OCI-LY7 (cell line): ENCODE results near the gene CMTM8. TPM values are rescaled to one million over a fixed set of nuclear protein-coding genes. Genes with fewer than 3 reads are reported as not detected.
"Not testable (repeated sequence)": the region's sequence is repeated elsewhere in the genome, so short reads cannot be mapped to it uniquely, and the experiment has no call there.

Source experiments
- Bru-seq: library from RNA; stranded (reverse); fragments of 400-500 nt; gene quantifications from one replicate; lab custom pipeline; 2021; lab: Mats Ljungman, UMichigan
- BruChase-seq, 2 experiments: library from RNA; stranded (reverse); fragments of 400-500 nt; gene quantifications; one replicate each; lab custom pipeline; 2021; lab: Mats Ljungman, UMichigan
- BruUV-seq: library from RNA; stranded (reverse); fragments of 400-500 nt; replicated peaks from 2 replicates; lab custom pipeline; 2021; lab: Mats Ljungman, UMichigan
- CTCF ChIA-PET: fragments of 300-600 bp; sonication (Branson Sonifier 250); formaldehyde crosslinking; loops from one replicate; lab custom pipeline; 2022; ENCODE audit warnings: antibody characterized with exemption; ENCODE audit not compliant: unreplicated experiment; lab: Charles Lee
- POLR2A ChIA-PET: fragments of 300-600 bp; sonication (Branson Sonifier 250); formaldehyde crosslinking; loops from one replicate; lab custom pipeline; 2022; ENCODE audit warnings: antibody characterized with exemption; lab: Charles Lee
- DNase-seq: peaks from one replicate; pipeline ENCODE4 v3.0.0-alpha.2; 2015; ENCODE audit warnings: low spot score
- H2AFZ ChIP-seq: fragments of 200-600 bp; sonication (generic), shearing (Covaris generic); 2 replicates; pipeline ENCODE4 v1.6.1; 2014; ENCODE audit warnings: mild to moderate bottlenecking, antibody characterized with exemption, low read length, moderate library complexity
- H3K27ac ChIP-seq: fragments of 200-600 bp; sonication (generic); 2 replicates; pipeline ENCODE4 v1.5.1; 2014; ENCODE audit warnings: mixed run types, low read depth, mild to moderate bottlenecking, moderate library complexity, low read length, inconsistent platforms; ENCODE audit not compliant: poor library complexity, severe bottlenecking
- H3K36me3 ChIP-seq: fragments of 200-600 bp; sonication (generic); 2 replicates; pipeline ENCODE4 v1.6.1; 2014; ENCODE audit warnings: mild to moderate bottlenecking, antibody characterized with exemption, low read length, moderate library complexity, mixed read lengths; ENCODE audit not compliant: insufficient read depth
- H3K4me1 ChIP-seq: fragments of 200-600 bp; sonication (generic); 2 replicates; pipeline ENCODE4 v1.5.1; 2014; ENCODE audit warnings: mild to moderate bottlenecking, low read length; ENCODE audit not compliant: insufficient read depth, poor library complexity, severe bottlenecking
- H3K4me2 ChIP-seq: fragments of 200-600 bp; sonication (generic); 2 replicates; pipeline ENCODE4 v1.6.1; 2014; ENCODE audit warnings: mild to moderate bottlenecking, low read length
- H3K4me3 ChIP-seq: fragments of 200-600 bp; sonication (generic); 2 replicates; pipeline ENCODE4 v1.5.1; 2014; ENCODE audit warnings: mild to moderate bottlenecking, low read depth, low read length; ENCODE audit not compliant: poor library complexity, severe bottlenecking
- H3K79me2 ChIP-seq: fragments of 200-600 bp; sonication (generic); 2 replicates; pipeline ENCODE4 v1.6.1; 2016; ENCODE audit warnings: low read depth, mild to moderate bottlenecking, low read length, moderate library complexity, mixed read lengths; ENCODE audit not compliant: insufficient read depth
- H3K9me2 ChIP-seq: fragments of 200-600 bp; sonication (generic); 2 replicates; pipeline ENCODE4 v1.6.1; 2016; ENCODE audit warnings: mild to moderate bottlenecking, low read length, mixed read lengths; ENCODE audit not compliant: insufficient read depth
- H3K9me3 ChIP-seq: fragments of 200-600 bp; sonication (generic); 2 replicates; pipeline ENCODE4 v1.6.1; 2014; ENCODE audit warnings: mild to moderate bottlenecking, mixed run types, low read length, mixed read lengths
- H4K20me1 ChIP-seq: fragments of 200-600 bp; sonication (generic); 2 replicates; pipeline ENCODE4 v1.6.1; 2014; ENCODE audit warnings: mild to moderate bottlenecking, antibody characterized with exemption, low read length, moderate library complexity, mixed read lengths; ENCODE audit not compliant: insufficient read depth
- EZH2phosphoT487 ChIP-seq: fragments of 200-600 bp; sonication (generic); IDR thresholded peaks from 2 replicates; pipeline ENCODE4 v1.6.1; 2018; ENCODE audit warnings: low read depth, borderline replicate concordance, mild to moderate bottlenecking, mixed run types, antibody characterized with exemption, low read length, moderate library complexity, mixed read lengths
- intact Hi-C: fragments of 100-400 bp; cut with micrococcal nuclease; formaldehyde crosslinking; loops from one replicate; pipeline ENCODE4 v1.10.0; 2022; ENCODE audit not compliant: unreplicated experiment
- long read RNA-seq: library from polyadenylated mRNA; stranded (forward); transcript quantifications from one replicate; pipeline ENCODE4 v2.0.0, GENCODE V29; 2022
- total RNA-seq, 2 experiments: library from RNA; depleted of rRNA in 1 of 2; stranded (reverse); fragments of >200 nt in 1 of 2; shearing (Covaris generic) in 1 of 2; gene quantifications; 2 replicates each; pipeline ENCODE4 v1.2.3, GENCODE V29; 2014 to 2022
- TF ChIP-seq, protein P1 (sequence below): fragments of 200-600 bp; sonication (generic); conservative IDR thresholded peaks from 2 replicates; pipeline ENCODE4 v1.5.1; 2014; ENCODE audit warnings: mild to moderate bottlenecking, antibody characterized with exemption, low read length, moderate library complexity, mixed read lengths

CMTM8 gene, protein sequence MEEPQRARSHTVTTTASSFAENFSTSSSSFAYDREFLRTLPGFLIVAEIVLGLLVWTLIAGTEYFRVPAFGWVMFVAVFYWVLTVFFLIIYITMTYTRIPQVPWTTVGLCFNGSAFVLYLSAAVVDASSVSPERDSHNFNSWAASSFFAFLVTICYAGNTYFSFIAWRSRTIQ
- total RNA-seq (2014; rRNA removed; shearing (Covaris generic)) (0.31 and 1.5 TPM in 2 replicates), total RNA-seq (2022) (2.7 and 3.0 TPM in 2 replicates), Bru-seq, nascent RNA (percentile 41 among the genes with signal in this experiment), BruChase-seq, experiment 1, labeled RNA remaining after a 6-hour chase (percentile 47 among the genes with signal in this experiment), BruChase-seq, experiment 2, labeled RNA remaining after a 2-hour chase (percentile 40 among the genes with signal in this experiment)
- long read RNA-seq, partial matches to known transcripts, result 0 of 2 reads
- long read RNA-seq, other reads (novel, unspliced or antisense), result 0 of 2 reads

DNA sequence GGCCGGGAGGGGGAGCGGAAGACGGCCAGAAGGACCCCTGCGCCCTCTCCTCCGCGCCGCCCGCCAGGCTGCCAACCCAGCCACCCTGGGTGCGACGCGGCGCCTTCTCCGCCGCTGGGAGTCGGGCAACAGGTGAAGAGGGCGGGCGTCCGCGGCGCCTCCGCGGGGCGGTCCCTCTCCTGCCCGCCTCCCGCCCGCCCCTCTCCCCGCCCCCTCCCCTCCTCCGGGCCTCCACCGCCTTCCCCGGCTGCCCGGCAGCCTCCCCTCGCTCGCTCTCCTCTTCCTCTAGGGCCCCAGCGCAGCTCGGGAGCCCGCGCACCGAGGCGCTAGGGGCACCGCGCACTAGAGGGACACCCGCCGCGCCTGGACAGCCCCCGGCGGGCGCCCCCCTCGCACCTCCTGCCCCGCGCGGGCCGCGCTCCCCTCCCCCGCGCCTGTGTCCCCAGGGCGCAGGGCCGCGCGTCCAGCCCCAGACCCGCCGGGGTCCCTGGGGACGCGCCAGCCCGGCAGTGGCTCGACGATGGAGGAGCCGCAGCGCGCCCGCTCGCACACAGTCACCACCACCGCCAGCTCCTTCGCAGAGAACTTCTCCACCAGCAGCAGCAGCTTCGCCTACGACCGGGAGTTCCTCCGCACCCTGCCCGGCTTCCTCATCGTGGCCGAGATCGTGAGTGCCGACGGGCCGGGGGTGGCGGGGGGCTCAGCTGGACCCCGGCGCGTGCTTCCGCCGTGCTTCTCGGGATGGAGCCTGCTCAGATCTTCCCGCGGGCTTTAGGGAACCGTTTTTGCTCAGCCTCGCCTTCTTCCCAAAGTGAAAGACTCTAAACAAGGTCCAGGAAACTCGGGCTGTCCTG, at the start of gene CMTM8:
Gene CMTM8 (plus strand): TSS at position 228 of the 854 bp plus-strand sequence. CDS start 293 bp downstream, at position 521.
- BruUV-seq, result no TSS peak
- peak within 1 kb of the TSS; percentile 90 for H3K4me2 ChIP-seq
- peak within 1 kb of the TSS; percentile 74 for H3K4me3 ChIP-seq
- no peaks in the 10 kb centered on the region for H3K36me3 ChIP-seq
- DNase-seq, result peak; percentile 62
- intact Hi-C loops, result no loop called here
- no peaks in the 10 kb centered on the region for H3K9me3 ChIP-seq
- H3K4me1 ChIP-seq, result peaks cover 11% of the 10 kb centered on the region
- H4K20me1 ChIP-seq, result no peaks in the 10 kb centered on the region
- CTCF ChIA-PET, result no interaction called here
- H3K79me2 ChIP-seq, result no peaks in the 10 kb centered on the region
- no peak within 1 kb of the TSS for H3K27ac ChIP-seq
- no peaks in the 10 kb centered on the region for H3K9me2 ChIP-seq
- POLR2A ChIA-PET, result interaction anchor here (1.2 kb wide), 1 partner anchor 16 kb away, joined by 3 read pairs; no protein-coding TSS in a partner anchor
- TF ChIP-seq, protein P1, sequence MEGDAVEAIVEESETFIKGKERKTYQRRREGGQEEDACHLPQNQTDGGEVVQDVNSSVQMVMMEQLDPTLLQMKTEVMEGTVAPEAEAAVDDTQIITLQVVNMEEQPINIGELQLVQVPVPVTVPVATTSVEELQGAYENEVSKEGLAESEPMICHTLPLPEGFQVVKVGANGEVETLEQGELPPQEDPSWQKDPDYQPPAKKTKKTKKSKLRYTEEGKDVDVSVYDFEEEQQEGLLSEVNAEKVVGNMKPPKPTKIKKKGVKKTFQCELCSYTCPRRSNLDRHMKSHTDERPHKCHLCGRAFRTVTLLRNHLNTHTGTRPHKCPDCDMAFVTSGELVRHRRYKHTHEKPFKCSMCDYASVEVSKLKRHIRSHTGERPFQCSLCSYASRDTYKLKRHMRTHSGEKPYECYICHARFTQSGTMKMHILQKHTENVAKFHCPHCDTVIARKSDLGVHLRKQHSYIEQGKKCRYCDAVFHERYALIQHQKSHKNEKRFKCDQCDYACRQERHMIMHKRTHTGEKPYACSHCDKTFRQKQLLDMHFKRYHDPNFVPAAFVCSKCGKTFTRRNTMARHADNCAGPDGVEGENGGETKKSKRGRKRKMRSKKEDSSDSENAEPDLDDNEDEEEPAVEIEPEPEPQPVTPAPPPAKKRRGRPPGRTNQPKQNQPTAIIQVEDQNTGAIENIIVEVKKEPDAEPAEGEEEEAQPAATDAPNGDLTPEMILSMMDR, result no peak
- TF ChIP-seq EZH2phosphoT487, result no peak
- H2AFZ ChIP-seq, result peak within 1 kb of the TSS; percentile 80; the same call in 1 of the 2 replicates

DNA sequence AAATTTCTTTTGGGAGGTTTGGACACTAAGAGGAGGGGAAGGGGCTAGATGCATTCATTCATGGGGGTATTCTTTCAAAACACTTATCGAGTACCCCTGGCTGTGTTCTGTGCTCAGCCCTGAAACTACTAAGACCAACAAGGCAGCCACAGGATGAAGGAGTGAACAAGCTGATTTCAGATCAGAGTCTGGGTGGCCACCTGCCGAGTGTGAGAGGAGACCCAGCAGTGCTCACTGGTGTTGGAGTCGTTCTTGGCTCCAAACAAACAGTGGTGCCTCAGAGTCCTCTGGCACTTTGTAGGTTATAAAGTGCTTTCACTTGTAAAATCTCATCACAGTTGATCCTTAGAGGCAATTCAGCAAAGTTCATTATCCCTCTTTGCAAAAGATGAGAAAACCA, 48.8 kb upstream of the CMTM8 start:
- Histone ChIP-seq H3K4me1 (no peaks in the 10 kb centered on the region), H3K4me3 (no peak overlapping the region), H3K36me3 (no peaks in the 10 kb centered on the region), H3K27ac (no peak overlapping the region), H3K79me2 (no peaks in the 10 kb centered on the region), H3K9me3 (no peaks in the 10 kb centered on the region), H3K9me2 (no peaks in the 10 kb centered on the region), H2AFZ (no peak overlapping the region), H3K4me2 (no peak overlapping the region), H4K20me1 (no peaks in the 10 kb centered on the region)
- TF ChIP-seq, protein P1, result no peak
- no peak for TF ChIP-seq EZH2phosphoT487
- no peak for DNase-seq
- ChIA-PET POLR2A (no interaction called here), CTCF (no interaction called here)
- no TSS peak for BruUV-seq
- intact Hi-C loops, result no loop called here

DNA sequence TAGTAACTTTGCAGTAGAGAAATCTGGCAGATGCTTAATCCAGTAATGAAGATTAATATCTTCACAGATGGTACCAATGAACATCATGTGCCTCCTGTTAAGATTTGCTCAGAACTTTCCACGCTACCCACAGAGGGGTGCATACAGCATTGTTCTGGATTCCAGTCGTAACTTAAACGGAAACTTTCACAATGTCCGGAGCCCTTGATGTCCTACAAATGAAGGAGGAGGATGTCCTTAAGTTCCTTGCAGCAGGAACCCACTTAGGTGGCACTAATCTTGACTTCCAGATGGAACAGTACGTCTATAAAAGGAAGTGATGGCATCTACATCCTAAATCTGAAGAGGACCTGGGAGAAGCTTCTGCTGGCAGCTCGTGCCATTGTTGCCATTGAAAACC, 47.9 kb upstream of the CMTM8 start:
- BruUV-seq, DNase-seq, H3K4me2 ChIP-seq, POLR2A ChIA-PET, H3K4me1 ChIP-seq, intact Hi-C loops, H3K79me2 ChIP-seq, CTCF ChIA-PET, H2AFZ ChIP-seq, H3K4me3 ChIP-seq, H3K27ac ChIP-seq, H3K9me2 ChIP-seq, H3K9me3 ChIP-seq, H3K36me3 ChIP-seq, H4K20me1 ChIP-seq: not testable (repeated sequence)
